Activated naive CD4-positive, alpha-beta T cell treated with anti-CD3 and anti-CD28 coated beads for 36 hours (primary cell): ENCODE data around the gene BLM. TPM values are rescaled to one million over a fixed set of nuclear protein-coding genes. Genes with fewer than 3 reads are reported as not detected.

ENCODE experiments used
- CTCF ChIA-PET: fragments of 350-600 bp; sonication (Branson Sonifier 250); formaldehyde crosslinking; loops from one replicate; lab custom pipeline; 2021; ENCODE audit warnings: antibody characterized with exemption; lab: Charles Lee
- DNase-seq: peaks from one replicate; pipeline ENCODE4 v3.0.0-alpha.2; 2020
- H3K27ac Mint-ChIP-seq: one replicate; pipeline ENCODE4 v1.8.0; 2021; ENCODE audit warnings: mild to moderate bottlenecking, mixed read lengths
- H3K27me3 Mint-ChIP-seq: one replicate; pipeline ENCODE4 v1.8.0; 2021; ENCODE audit warnings: low read depth, mixed read lengths
- H3K36me3 Mint-ChIP-seq: one replicate; pipeline ENCODE4 v1.8.0; 2021; ENCODE audit warnings: low read depth, mixed read lengths
- H3K4me1 Mint-ChIP-seq: one replicate; pipeline ENCODE4 v1.8.0; 2021; ENCODE audit warnings: low read depth, mixed read lengths
- H3K4me3 Mint-ChIP-seq: one replicate; pipeline ENCODE4 v1.8.0; 2021; ENCODE audit warnings: mild to moderate bottlenecking, moderate library complexity, mixed read lengths
- H3K9me3 Mint-ChIP-seq: one replicate; pipeline ENCODE4 v1.8.0; 2021; ENCODE audit warnings: mixed read lengths
- intact Hi-C: fragments of 100-400 bp; cut with micrococcal nuclease; formaldehyde crosslinking; loops from one replicate; pipeline ENCODE4 v1.15.1; 2023
- total RNA-seq, 2 experiments: library from RNA; stranded (reverse); gene quantifications; one replicate each; pipeline ENCODE4 v1.2.3, GENCODE V29; 2021

Gene BLM
- total RNA-seq, 2 experiments from 2014 or later, result 62.9 to 70.4 TPM

DNA sequence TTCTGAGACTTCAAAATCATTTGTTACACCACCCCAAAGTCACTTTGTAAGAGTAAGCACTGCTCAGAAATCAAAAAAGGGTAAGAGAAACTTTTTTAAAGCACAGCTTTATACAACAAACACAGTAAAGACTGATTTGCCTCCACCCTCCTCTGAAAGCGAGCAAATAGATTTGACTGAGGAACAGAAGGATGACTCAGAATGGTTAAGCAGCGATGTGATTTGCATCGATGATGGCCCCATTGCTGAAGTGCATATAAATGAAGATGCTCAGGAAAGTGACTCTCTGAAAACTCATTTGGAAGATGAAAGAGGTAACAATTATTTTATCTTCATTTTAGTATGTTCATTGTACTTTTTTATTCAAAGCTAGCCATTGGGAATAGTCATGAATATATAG, 32.6 kb downstream of the BLM start:
- peak overlapping the region; percentile 21 for H3K4me3 Mint-ChIP-seq
- CTCF ChIA-PET, result interaction anchor here (1.1 kb wide), 1 partner anchor 102 kb away, joined by 4 read pairs; no protein-coding TSS in a partner anchor
- intact Hi-C loops, result loop anchor here (5.0 kb wide), 1 partner anchor 32 kb away; the partner anchor contains the start of gene BLM
- DNase-seq, result peak; percentile 37
- peaks cover 43% of the 10 kb centered on the region for H3K36me3 Mint-ChIP-seq
- peak overlapping the region; percentile 84 for H3K27ac Mint-ChIP-seq
- H3K4me1 Mint-ChIP-seq, result peaks cover 29% of the 10 kb centered on the region
- H3K9me3 Mint-ChIP-seq, result no peaks in the 10 kb centered on the region
- no peaks in the 10 kb centered on the region for H3K27me3 Mint-ChIP-seq

DNA sequence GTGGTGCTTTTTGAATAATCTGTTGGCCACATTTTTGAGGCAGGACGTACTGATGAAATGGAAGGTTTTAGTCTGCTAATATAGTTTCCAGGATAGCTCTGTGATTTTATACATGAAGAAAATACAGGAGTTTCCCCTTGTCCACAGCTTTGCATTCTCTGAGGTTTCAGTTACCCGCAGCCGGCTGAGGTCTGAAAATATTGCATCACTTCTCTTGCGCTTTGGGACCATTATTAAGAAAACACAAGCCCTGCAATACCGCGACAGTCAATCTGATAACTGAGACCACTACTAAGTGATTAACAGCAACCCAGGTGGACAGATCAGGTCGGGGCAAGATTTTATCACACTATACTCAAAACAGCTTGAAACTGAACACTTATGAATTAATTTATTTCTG, 33.0 kb downstream of the BLM start:
- Mint-ChIP-seq H3K36me3 (peaks cover 47% of the 10 kb centered on the region), H3K27ac (peak overlapping the region; percentile 84), H3K4me3 (peak overlapping the region; percentile 21), H3K27me3 (no peaks in the 10 kb centered on the region), H3K4me1 (peaks cover 29% of the 10 kb centered on the region), H3K9me3 (no peaks in the 10 kb centered on the region)
- CTCF ChIA-PET, result interaction anchor here (1.1 kb wide), 1 partner anchor 103 kb away, joined by 4 read pairs; no protein-coding TSS in a partner anchor
- DNase-seq, result peak; percentile 38
- intact Hi-C loops, result loop anchor here (5.0 kb wide), 1 partner anchor 33 kb away; the partner anchor contains the start of gene BLM

DNA sequence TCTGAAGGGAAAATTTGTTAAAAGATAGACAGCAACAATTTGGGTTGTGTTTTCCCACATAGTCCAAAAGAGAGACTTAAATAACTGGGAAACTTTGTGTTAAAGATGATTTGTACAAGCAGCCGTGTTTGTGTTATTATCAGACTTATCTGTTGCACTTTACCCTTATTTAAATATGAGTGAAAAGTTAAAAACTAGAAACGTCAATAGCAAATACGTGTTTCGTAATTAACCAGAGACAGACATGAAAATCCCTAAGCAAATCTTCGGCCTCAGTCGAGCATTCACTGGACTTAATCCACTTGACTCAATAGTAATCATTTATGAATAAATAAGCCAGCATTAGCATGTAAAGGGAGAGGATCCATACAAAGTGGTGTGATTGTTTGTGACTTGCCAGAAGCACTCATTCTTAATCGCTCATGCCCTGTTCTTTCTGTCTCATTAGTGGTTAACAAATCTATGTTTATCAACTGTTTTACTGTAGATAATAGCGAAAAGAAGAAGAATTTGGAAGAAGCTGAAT, 34.2 kb downstream of the BLM start:
- no peaks in the 10 kb centered on the region for H3K9me3 Mint-ChIP-seq
- peaks cover 52% of the 10 kb centered on the region for H3K36me3 Mint-ChIP-seq
- peaks cover 29% of the 10 kb centered on the region for H3K4me1 Mint-ChIP-seq
- no peak overlapping the region for H3K27ac Mint-ChIP-seq
- no peak overlapping the region for H3K4me3 Mint-ChIP-seq
- DNase-seq, result no peak
- intact Hi-C loops, result loop anchor here (5.0 kb wide), 1 partner anchor 34 kb away; the partner anchor contains the start of gene BLM
- CTCF ChIA-PET, result interaction anchor here (0.7 to 1.1 kb wide), 2 partner anchors 134 to 506 kb away, joined by 3 read pairs; no protein-coding TSS in a partner anchor
- H3K27me3 Mint-ChIP-seq, result no peaks in the 10 kb centered on the region

DNA sequence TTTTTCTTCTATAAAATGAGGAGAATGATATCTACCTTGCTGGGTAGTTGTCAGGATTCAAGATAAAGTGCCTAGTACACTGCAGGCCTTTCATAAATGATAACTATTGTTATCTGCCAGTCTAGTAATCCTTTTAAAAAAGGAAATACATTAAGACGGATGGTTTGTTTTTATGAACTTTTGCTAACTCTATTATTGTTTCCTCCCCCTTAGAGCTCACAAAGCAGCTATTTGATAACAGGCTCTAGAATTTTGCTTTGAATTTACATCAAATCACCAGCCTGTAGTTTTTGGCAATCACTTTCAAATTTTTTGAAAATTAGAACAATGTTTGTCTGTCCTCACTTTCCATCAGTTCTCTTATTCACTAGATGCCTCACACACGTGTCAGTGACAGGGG, 39.8 kb downstream of the BLM start:
- DNase-seq, result no peak
- H3K9me3 Mint-ChIP-seq, result no peaks in the 10 kb centered on the region
- H3K27me3 Mint-ChIP-seq, result no peaks in the 10 kb centered on the region
- H3K27ac Mint-ChIP-seq, result no peak overlapping the region
- CTCF ChIA-PET, result interaction anchor here (0.7 kb wide), 1 partner anchor 153 kb away, joined by 3 read pairs; no protein-coding TSS in a partner anchor
- H3K4me1 Mint-ChIP-seq, result peaks cover 5% of the 10 kb centered on the region
- no peak overlapping the region for H3K4me3 Mint-ChIP-seq
- peaks cover 48% of the 10 kb centered on the region for H3K36me3 Mint-ChIP-seq
- intact Hi-C loops, result no loop called here

DNA sequence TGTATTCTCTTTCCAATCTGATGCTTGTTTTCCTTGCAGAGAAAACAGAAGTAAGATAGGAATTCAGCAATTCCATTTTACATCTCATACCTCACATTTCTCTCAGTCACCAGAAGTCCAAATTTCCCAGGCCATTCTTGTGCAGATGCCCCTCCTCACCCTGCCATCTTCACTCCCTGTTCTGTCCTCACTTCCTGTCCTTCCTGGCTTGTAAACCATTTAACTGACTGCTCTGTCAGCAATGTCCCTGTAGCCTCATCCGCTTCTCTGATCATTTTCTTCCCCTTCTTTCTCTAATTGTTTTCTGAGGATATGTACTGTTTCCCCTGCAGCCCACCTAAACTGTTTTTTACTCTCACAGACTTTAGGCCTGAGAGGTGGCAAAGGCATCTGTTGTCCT, 40.3 kb downstream of the BLM start:
- intact Hi-C loops, result no loop called here
- H3K4me3 Mint-ChIP-seq, result no peak overlapping the region
- peaks cover 51% of the 10 kb centered on the region for H3K36me3 Mint-ChIP-seq
- DNase-seq, result no peak
- H3K4me1 Mint-ChIP-seq, result peaks cover 5% of the 10 kb centered on the region
- CTCF ChIA-PET, result interaction anchor here (0.7 kb wide), 1 partner anchor 154 kb away, joined by 3 read pairs; no protein-coding TSS in a partner anchor
- H3K27ac Mint-ChIP-seq, result no peak overlapping the region
- H3K9me3 Mint-ChIP-seq, result no peaks in the 10 kb centered on the region
- no peaks in the 10 kb centered on the region for H3K27me3 Mint-ChIP-seq

DNA sequence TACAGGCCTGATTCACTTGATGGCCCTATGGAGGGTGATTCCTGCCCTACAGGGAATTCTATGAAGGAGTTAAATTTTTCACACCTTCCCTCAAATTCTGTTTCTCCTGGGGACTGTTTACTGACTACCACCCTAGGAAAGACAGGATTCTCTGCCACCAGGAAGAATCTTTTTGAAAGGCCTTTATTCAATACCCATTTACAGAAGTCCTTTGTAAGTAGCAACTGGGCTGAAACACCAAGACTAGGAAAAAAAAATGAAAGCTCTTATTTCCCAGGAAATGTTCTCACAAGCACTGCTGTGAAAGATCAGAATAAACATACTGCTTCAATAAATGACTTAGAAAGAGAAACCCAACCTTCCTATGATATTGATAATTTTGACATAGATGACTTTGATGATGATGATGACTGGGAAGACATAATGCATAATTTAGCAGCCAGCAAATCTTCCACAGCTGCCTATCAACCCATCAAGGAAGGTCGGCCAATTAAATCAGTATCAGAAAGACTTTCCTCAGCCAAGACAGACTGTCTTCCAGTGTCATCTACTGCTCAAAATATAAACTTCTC, 43.6 kb downstream of the BLM start:
- Mint-ChIP-seq H3K4me1 (no peaks in the 10 kb centered on the region), H3K9me3 (no peaks in the 10 kb centered on the region), H3K27me3 (no peaks in the 10 kb centered on the region), H3K27ac (no peak overlapping the region), H3K4me3 (no peak overlapping the region), H3K36me3 (peaks cover 43% of the 10 kb centered on the region)
- intact Hi-C loops, result no loop called here
- no peak for DNase-seq
- CTCF ChIA-PET, result interaction anchor here (0.6 to 0.7 kb wide), 4 partner anchors 20 to 179 kb away, joined by 3 to 4 read pairs (median 4); no protein-coding TSS in a partner anchor

DNA sequence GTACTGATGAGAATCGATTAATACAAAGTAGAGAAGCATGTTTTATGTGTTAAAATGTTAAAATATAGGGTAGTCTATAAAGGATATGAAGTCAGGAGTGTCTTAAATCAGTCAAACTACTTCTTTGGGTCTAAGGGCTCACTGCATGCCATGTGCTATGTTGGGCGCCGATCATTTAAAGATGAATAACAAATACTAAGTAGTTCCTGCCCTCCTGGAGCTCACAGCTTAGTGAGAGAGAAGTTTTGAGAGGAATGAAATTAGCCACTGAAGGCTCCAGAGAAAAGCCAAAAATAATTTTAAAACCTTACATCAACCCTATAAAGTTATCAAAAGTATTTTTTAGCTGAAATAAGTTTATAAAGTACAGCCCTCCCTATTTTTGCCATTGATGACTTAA, 44.5 kb downstream of the BLM start:
- H3K27me3 Mint-ChIP-seq, result no peaks in the 10 kb centered on the region
- intact Hi-C loops, result no loop called here

DNA sequence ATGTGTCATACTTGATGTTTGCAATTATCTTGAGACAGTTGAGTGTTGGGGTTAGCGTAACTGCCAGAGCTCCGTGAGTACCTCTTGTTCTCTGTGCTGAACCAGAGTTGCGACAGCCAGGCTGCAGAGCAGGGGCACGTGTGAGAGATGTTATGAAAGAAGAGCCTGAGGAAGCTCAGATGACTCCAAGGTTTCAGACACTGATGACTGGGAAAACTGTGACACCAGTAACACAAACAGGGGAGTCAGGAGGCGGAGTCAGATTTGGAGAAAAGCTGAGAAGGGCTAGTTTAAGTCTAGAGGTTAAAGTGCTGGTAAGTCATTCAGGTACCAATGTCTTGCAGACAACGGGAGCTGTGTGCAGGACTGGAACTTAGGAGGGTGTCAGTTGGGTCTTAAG, 45.0 kb downstream of the BLM start:
- Mint-ChIP-seq H3K9me3 (no peaks in the 10 kb centered on the region), H3K27ac (no peak overlapping the region), H3K27me3 (no peaks in the 10 kb centered on the region), H3K36me3 (peaks cover 46% of the 10 kb centered on the region), H3K4me1 (no peaks in the 10 kb centered on the region), H3K4me3 (no peak overlapping the region)
- no peak for DNase-seq
- CTCF ChIA-PET, result interaction anchor here (3.2 kb wide), 1 partner anchor 124 kb away, joined by 11 read pairs; no protein-coding TSS in a partner anchor
- intact Hi-C loops, result no loop called here

More for the DNA sequence above, 44.5 kb downstream of the BLM start:
- DNase-seq, result no peak
- Mint-ChIP-seq H3K4me1 (no peaks in the 10 kb centered on the region), H3K9me3 (no peaks in the 10 kb centered on the region), H3K27ac (no peak overlapping the region), H3K36me3 (peaks cover 47% of the 10 kb centered on the region), H3K4me3 (no peak overlapping the region)
- CTCF ChIA-PET, result interaction anchor here (3.2 kb wide), 1 partner anchor 124 kb away, joined by 11 read pairs; no protein-coding TSS in a partner anchor

DNA sequence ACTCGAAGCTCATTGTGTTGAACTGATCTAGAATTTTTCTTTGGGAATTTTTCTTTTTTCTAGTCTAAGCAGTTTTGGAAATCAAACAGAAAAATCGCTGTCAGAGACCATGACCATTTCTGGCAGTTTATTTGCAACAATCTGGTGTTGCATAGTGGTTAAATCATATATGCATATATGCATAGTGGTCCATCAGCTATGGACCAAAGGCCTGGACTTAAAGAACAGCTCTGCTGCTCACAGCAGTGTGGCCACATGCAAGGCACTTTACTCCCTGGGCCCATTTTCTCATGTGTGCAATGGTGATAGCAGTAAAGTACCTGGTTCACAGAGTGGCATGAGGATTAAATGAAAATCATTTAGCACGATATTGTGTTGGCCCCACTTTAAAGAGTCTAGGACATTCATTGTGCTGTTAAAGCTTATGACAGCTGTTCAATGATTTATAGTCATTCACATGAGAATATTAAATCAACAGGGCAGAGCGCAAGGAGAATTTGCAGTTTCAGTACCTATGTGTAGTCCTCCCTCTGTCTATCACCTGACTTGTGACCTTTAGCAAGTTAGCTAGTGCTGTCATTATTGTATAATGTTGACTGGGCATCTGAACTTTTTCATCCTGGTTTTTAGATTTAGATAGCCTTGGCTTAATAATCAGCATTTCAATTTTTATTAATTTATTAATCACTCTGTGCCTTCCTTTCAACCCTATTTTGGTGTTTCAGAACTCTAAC, 46.4 kb downstream of the BLM start:
- no peak for DNase-seq
- Mint-ChIP-seq H3K27ac (no peak overlapping the region), H3K9me3 (no peaks in the 10 kb centered on the region), H3K4me3 (no peak overlapping the region), H3K4me1 (no peaks in the 10 kb centered on the region), H3K27me3 (no peaks in the 10 kb centered on the region), H3K36me3 (peaks cover 48% of the 10 kb centered on the region)
- intact Hi-C loops, result no loop called here
- CTCF ChIA-PET, result interaction anchor here (0.6 to 3.2 kb wide), 2 partner anchors 36 to 122 kb away, joined by 3 to 11 read pairs; no protein-coding TSS in a partner anchor

DNA sequence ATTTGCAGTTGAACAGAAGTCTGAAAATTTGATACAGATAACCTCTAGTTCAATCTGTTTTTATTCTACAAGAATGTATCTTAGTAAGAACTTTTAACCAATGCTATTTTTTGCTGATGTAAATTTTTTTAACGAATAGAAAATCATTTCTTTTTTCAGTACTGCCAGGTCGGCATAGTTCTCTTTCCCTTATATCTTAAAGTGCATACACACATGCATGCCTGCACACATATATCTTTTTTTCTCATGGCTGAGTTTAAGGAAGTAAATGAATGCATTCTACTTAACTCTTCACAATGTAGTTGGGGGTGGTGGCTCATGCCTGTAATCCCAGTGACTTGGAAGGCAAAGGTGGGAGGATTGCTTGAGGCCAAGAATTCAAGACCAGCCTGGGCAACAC, 48.4 kb downstream of the BLM start:
- intact Hi-C loops, result no loop called here
- no peaks in the 10 kb centered on the region for H3K4me1 Mint-ChIP-seq
- no peaks in the 10 kb centered on the region for H3K27me3 Mint-ChIP-seq
- H3K4me3 Mint-ChIP-seq, result no peak overlapping the region
- no peak for DNase-seq
- no peak overlapping the region for H3K27ac Mint-ChIP-seq
- H3K36me3 Mint-ChIP-seq, result peaks cover 49% of the 10 kb centered on the region
- CTCF ChIA-PET, result interaction anchor here (1.6 kb wide), 1 partner anchor 120 kb away, joined by 4 read pairs; no protein-coding TSS in a partner anchor
- no peaks in the 10 kb centered on the region for H3K9me3 Mint-ChIP-seq

DNA sequence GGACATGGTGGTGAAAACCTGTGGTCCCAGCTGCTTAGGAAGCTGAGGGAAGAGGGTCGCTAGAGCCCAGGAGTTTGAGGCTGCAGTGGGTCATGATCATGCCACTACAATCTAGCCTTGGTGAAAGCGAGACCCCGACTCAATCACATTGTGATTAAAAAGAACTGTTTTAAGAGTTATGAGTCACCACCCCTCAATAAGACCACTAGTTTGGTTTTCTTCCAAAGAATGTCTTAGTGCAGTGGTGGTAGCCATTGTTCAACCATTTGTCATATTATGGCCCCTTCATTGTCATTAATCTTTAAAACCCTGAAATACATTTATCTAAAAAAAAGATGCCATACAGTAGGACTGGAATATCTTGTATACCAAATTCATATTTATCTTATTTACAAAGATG, 48.8 kb downstream of the BLM start:
- no peaks in the 10 kb centered on the region for H3K4me1 Mint-ChIP-seq
- no peak overlapping the region for H3K27ac Mint-ChIP-seq
- no peaks in the 10 kb centered on the region for H3K9me3 Mint-ChIP-seq
- H3K27me3 Mint-ChIP-seq, result no peaks in the 10 kb centered on the region
- peaks cover 47% of the 10 kb centered on the region for H3K36me3 Mint-ChIP-seq
- DNase-seq, result no peak
- intact Hi-C loops, result no loop called here
- CTCF ChIA-PET, result interaction anchor here (1.6 kb wide), 1 partner anchor 119 kb away, joined by 4 read pairs; no protein-coding TSS in a partner anchor
- no peak overlapping the region for H3K4me3 Mint-ChIP-seq

DNA sequence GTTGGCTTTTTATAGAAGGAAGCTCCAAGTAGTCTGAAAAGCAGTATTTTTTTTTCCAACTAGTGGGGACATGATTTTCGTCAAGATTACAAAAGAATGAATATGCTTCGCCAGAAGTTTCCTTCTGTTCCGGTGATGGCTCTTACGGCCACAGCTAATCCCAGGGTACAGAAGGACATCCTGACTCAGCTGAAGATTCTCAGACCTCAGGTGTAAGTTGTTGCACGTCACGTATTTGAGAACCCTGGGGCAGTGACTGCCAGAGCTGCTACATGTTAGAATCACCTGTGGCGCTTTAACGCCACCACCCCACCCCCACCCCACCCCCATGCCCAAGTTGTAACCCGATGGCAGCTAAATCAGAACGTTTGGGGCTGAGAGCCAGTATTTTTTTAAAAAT, 52.2 kb downstream of the BLM start:
- Mint-ChIP-seq H3K27ac (no peak overlapping the region), H3K4me3 (no peak overlapping the region)
- intact Hi-C loops, result no loop called here

More for the DNA sequence above, 52.2 kb downstream of the BLM start:
- CTCF ChIA-PET, result interaction anchor here (0.6 to 0.7 kb wide), 2 partner anchors 328 to 394 kb away, joined by 3 read pairs; no protein-coding TSS in a partner anchor
- Mint-ChIP-seq H3K4me1 (no peaks in the 10 kb centered on the region), H3K36me3 (peaks cover 41% of the 10 kb centered on the region), H3K27me3 (no peaks in the 10 kb centered on the region), H3K9me3 (no peaks in the 10 kb centered on the region)
- DNase-seq, result no peak
